GM12878 (cell line): ENCODE results near the gene SYS1. TPM values are rescaled to one million over a fixed set of nuclear protein-coding genes. Genes with fewer than 3 reads are reported as not detected.
A peak's percentile ranks its signal among the peaks of the same experiment; 100 is the strongest.

Experiments used
- ATAC-seq: fragments of 200-7000 bp; cut with Tn5 transposase; 3 replicates; pipeline ENCODE4 v1.9.1; 2020; ENCODE audit warnings: mild to moderate bottlenecking, moderate library complexity
- BruUV-seq: library from RNA; stranded (reverse); fragments of 400-500 nt; replicated peaks from 2 replicates; lab custom pipeline; 2021; lab: Mats Ljungman, UMichigan
- CTCF ChIA-PET: fragments of 300-600 bp; sonication (Branson Sonifier 250); formaldehyde crosslinking; extraction: SDS; loops from one replicate; lab custom pipeline; 2021; ENCODE audit warnings: inconsistent platforms; lab: Yijun Ruan, JAX
- POLR2A ChIA-PET: fragments of 350-600 bp; formaldehyde crosslinking; extraction: SDS; loops from one replicate; lab custom pipeline; 2021; ENCODE audit warnings: inconsistent platforms; lab: Charles Lee
- RAD21 ChIA-PET: fragments of 300-600 bp; sonication (Branson Sonifier 250); formaldehyde crosslinking; loops from one replicate; lab custom pipeline; 2023; ENCODE audit warnings: antibody characterized with exemption; ENCODE audit not compliant: unreplicated experiment; lab: Charles Lee
- SMC1A ChIA-PET: fragments of 300-600 bp; sonication (Branson Sonifier 250); formaldehyde crosslinking; loops from one replicate; lab custom pipeline; 2023; ENCODE audit not compliant: unreplicated experiment, uncharacterized antibody; lab: Charles Lee
- DNase-seq: peaks from one replicate; pipeline ENCODE4 v3.0.0-alpha.2; 2011; ENCODE audit warnings: low read depth, low spot score
- FAIRE-seq: peaks from 3 replicates; lab custom pipeline; 2011; peaks lifted over from hg19 to GRCh38; lab: Jason Lieb, UNC
- H2AFZ ChIP-seq: 2 replicates; pipeline ENCODE4 v1.6.0; 2011; ENCODE audit warnings: low read depth, low read length, control low read depth; ENCODE audit not compliant: control insufficient read depth
- H3K27ac ChIP-seq: 2 replicates; pipeline ENCODE4 v1.5.1; 2011; ENCODE audit warnings: control low read depth; ENCODE audit not compliant: control insufficient read depth, insufficient read depth
- H3K27me3 ChIP-seq, 2 experiments: replicated peaks in 1 of 2; 2 replicates each; pipeline versions ENCODE4 v1.6.0 to v1.6.1; 2011; ENCODE audit warnings: low read length in 1 of 2; ENCODE audit not compliant: control insufficient read depth in 2 of 2, insufficient read depth in 2 of 2
- H3K36me3 ChIP-seq, 2 experiments: 2 replicates each; pipeline ENCODE4 v1.5.1; 2011; ENCODE audit warnings: low read length in 1 of 2; ENCODE audit not compliant: control insufficient read depth in 2 of 2, insufficient read depth in 2 of 2
- H3K4me1 ChIP-seq: 2 replicates; pipeline ENCODE4 v1.6.1; 2011; ENCODE audit warnings: mild to moderate bottlenecking, low read length, moderate library complexity, mixed read lengths; ENCODE audit not compliant: control insufficient read depth, insufficient read depth
- H3K4me2 ChIP-seq: 2 replicates; pipeline ENCODE4 v1.6.0; 2011; ENCODE audit warnings: control low read depth; ENCODE audit not compliant: control insufficient read depth, insufficient read depth
- H3K4me3 ChIP-seq: fragments of 200-600 bp; sonication (generic); 2 replicates; pipeline ENCODE4 v1.5.1; 2016
- H3K79me2 ChIP-seq: 2 replicates; pipeline ENCODE4 v1.6.0; 2011; ENCODE audit warnings: low read length; ENCODE audit not compliant: control insufficient read depth, insufficient read depth
- H3K9ac ChIP-seq: 2 replicates; pipeline ENCODE4 v1.8.0; 2011; ENCODE audit warnings: low read length, control low read depth, mixed read lengths; ENCODE audit not compliant: control insufficient read depth, insufficient read depth
- H3K9me3 ChIP-seq: replicated peaks from 3 replicates; pipeline ENCODE4 v1.5.1; 2011; ENCODE audit warnings: mild to moderate bottlenecking, low read length; ENCODE audit not compliant: control insufficient read depth, insufficient read depth
- H4K20me1 ChIP-seq: 2 replicates; pipeline ENCODE4 v1.6.0; 2011; ENCODE audit not compliant: control insufficient read depth, insufficient read depth
- BHLHE40 ChIP-seq, 2 experiments: fragments of 450-650 bp in 1 of 2; IDR thresholded peaks; 2 replicates each; pipeline ENCODE4 v1.6.1; 2011 to 2017; ENCODE audit warnings: low read depth in 2 of 2, borderline replicate concordance in 1 of 2, improper control_type of control experiment in 1 of 2, low read length in 1 of 2, mild to moderate bottlenecking in 1 of 2
- CHD2 ChIP-seq: IDR thresholded peaks from 2 replicates; pipeline ENCODE4 v1.6.1; 2011; ENCODE audit warnings: low read depth, low read length, improper control_type of control experiment, borderline replicate concordance
- EZH2 ChIP-seq: IDR thresholded peaks from 2 replicates; pipeline ENCODE4 v1.6.1; 2012; ENCODE audit warnings: low read depth, mild to moderate bottlenecking, control low read depth, inconsistent platforms, low read length, borderline replicate concordance; ENCODE audit not compliant: control insufficient read depth
- HDAC2 ChIP-seq: fragments of 200-600 bp; sonication (generic); IDR thresholded peaks from 2 replicates; pipeline ENCODE4 v1.6.1; 2017
- HDAC6 ChIP-seq: fragments of 200-600 bp; sonication (generic); IDR thresholded peaks from one replicate; pipeline ENCODE4 v1.8.0; 2017; ENCODE audit warnings: antibody characterized with exemption; ENCODE audit not compliant: unreplicated experiment
- HDGF ChIP-seq: fragments of 450-650 bp; IDR thresholded peaks from 2 replicates; pipeline ENCODE4 v1.6.1; 2016; ENCODE audit warnings: antibody characterized with exemption
- IKZF2 ChIP-seq, 2 experiments: fragments of 450-650 bp; IDR thresholded peaks; 2 replicates each; pipeline ENCODE4 v1.6.1; 2017; ENCODE audit warnings: mild to moderate bottlenecking in 2 of 2, moderate library complexity in 2 of 2
- JUND ChIP-seq: IDR thresholded peaks from 2 replicates; pipeline ENCODE4 v1.6.1; 2012; ENCODE audit warnings: low read depth, mild to moderate bottlenecking, low read length, improper control_type of control experiment, moderate library complexity
- MEF2B ChIP-seq: fragments of 450-650 bp; IDR thresholded peaks from 2 replicates; pipeline ENCODE4 v1.6.1; 2018; ENCODE audit warnings: mild to moderate bottlenecking, moderate library complexity; ENCODE audit not compliant: partially characterized antibody, poor library complexity, severe bottlenecking
- MXI1 ChIP-seq: fragments of 150-350 bp; IDR thresholded peaks from 2 replicates; pipeline ENCODE4 v1.6.1; 2011; ENCODE audit warnings: low read depth, mild to moderate bottlenecking, inconsistent platforms, low read length, improper control_type of control experiment
- NBN ChIP-seq: fragments of 450-650 bp; IDR thresholded peaks from 2 replicates; pipeline ENCODE4 v1.6.1; 2016
- NFYB ChIP-seq: IDR thresholded peaks from 2 replicates; pipeline ENCODE4 v1.6.1; 2011; ENCODE audit warnings: low read depth, mild to moderate bottlenecking, low read length, improper control_type of control experiment, moderate library complexity; ENCODE audit not compliant: insufficient read depth
- SMC3 ChIP-seq: IDR thresholded peaks from 2 replicates; pipeline ENCODE4 v1.6.1; 2011; ENCODE audit warnings: low read length, improper control_type of control experiment, borderline replicate concordance
- SREBF1 ChIP-seq: IDR thresholded peaks from 2 replicates; pipeline ENCODE4 v1.6.1; 2012; ENCODE audit warnings: mild to moderate bottlenecking, low read length
- SREBF2 ChIP-seq: IDR thresholded peaks from 2 replicates; pipeline ENCODE4 v1.6.1; 2012; ENCODE audit warnings: mild to moderate bottlenecking, low read length
- STAT3 ChIP-seq: IDR thresholded peaks from 2 replicates; pipeline ENCODE4 v1.6.1; 2011; ENCODE audit warnings: low read depth, low read length, improper control_type of control experiment
- WGBS: methylation state at CpG from one replicate; pipeline ENCODE4 v1.1.6; 2016; ENCODE audit warnings: low lambda C conversion rate; ENCODE audit not compliant: insufficient replicate concordance, insufficient coverage; ENCODE audit errors: missing lambda C conversion rate; 5-methylcytosine and 5-hydroxymethylcytosine counted together
- in situ Hi-C: fragments of 300-500 bp; cut with MboI; formaldehyde crosslinking; loops from 9 replicates; pipeline ENCODE4 v1.14.3; 2018; ENCODE audit warnings: mixed read lengths
- intact Hi-C: fragments of 100-400 bp; cut with micrococcal nuclease; formaldehyde crosslinking; loops from one replicate; pipeline ENCODE4 v1.14.2; 2022; ENCODE audit not compliant: unreplicated experiment
- polyA plus RNA-seq, 11 experiments: library from polyadenylated mRNA; depleted of rRNA in 4 of 11; unstranded in 6 of 11; stranded (reverse) in 5 of 11; fragments of >200 nt; fragmentation: Nextera tagmentation in 4 of 11; fragmentation: Illumina TruSeq in 1 of 11; extraction: Ambion mirVana in 4 of 11; extraction: Trizol in 1 of 11; gene quantifications; 1 replicate in 1 of 11; 2 replicates in 10 of 11; pipeline versions ENCODE4 v1.2.1 to v1.2.3, GENCODE V29; 2011 to 2016; ENCODE audit warnings: inconsistent platforms in 2 of 11, missing spikeins in 2 of 11, low read depth in 1 of 11
- total RNA-seq, 4 experiments: library from RNA; depleted of rRNA in 3 of 4; stranded (reverse); fragments of >200 nt in 3 of 4; fragmentation: Illumina TruSeq in 1 of 4; extraction: Trizol in 1 of 4; gene quantifications; 2 replicates each; pipeline versions ENCODE4 v1.2.1 to v1.2.3, GENCODE V29; 2013 to 2021
- TF ChIP-seq, protein P1 (sequence below): fragments of 150-350 bp; IDR thresholded peaks from 2 replicates; pipeline ENCODE4 v1.6.1; 2014; ENCODE audit warnings: mild to moderate bottlenecking, low read depth, low read length
- TF ChIP-seq, protein P2 (sequence below): IDR thresholded peaks from 2 replicates; pipeline ENCODE4 v1.6.1; 2012; ENCODE audit warnings: low read depth, low read length, improper control_type of control experiment
- TF ChIP-seq, protein P3 (sequence below): fragments of 450-650 bp; IDR thresholded peaks from 2 replicates; pipeline ENCODE4 v1.6.1; 2017; ENCODE audit warnings: mild to moderate bottlenecking, low read depth, inconsistent platforms; ENCODE audit not compliant: poor library complexity, severe bottlenecking
- TF ChIP-seq, protein P4 (sequence below): IDR thresholded peaks from 2 replicates; pipeline ENCODE4 v1.6.1; 2011; ENCODE audit warnings: mild to moderate bottlenecking, low read depth, low read length, moderate library complexity; ENCODE audit not compliant: insufficient replicate concordance

The SYS1 gene
- total and polyA plus RNA-seq, 10 of the 15 experiments (the other 5 are each of a cell fraction or from before 2014, with no cell fraction given): 5.1 to 22.6 (median 9.3) TPM

DNA sequence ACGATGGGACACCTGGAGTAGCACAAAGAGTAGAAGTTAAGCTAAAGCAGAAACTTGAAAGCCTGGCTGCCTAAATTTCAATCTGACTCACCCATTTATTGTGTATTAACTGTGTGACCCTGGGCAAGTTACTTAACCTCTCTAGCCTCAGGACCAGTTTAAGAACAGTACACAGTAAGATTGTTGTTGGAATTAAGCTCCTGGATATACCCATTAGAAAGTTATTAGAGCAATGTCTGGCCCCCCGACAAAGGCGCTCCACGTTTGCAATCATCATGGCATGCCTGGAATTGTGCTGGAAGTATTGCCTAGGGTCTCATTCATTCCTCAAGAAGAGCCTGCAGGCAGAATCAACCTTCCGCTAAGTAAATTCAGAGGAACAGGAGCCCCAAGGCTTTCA is 16.1 kb upstream of the SYS1 start:
- peak; percentile 52 for ATAC-seq
- 68% methylated on average over 5 of the region's 5 CpGs for WGBS
- Histone ChIP-seq H3K79me2 (no peaks in the 10 kb centered on the region), H3K27me3 (0 out of 4 replicates have a peak, but pooled peaks cover 0 to 6% of the 10 kb centered on the region in 2 experiments), H3K4me2 (peak overlapping the region; percentile 81; the same call in 1 of the 2 replicates), H3K9me3 (no peaks in the 10 kb centered on the region)
- no peak for TF ChIP-seq HDAC6
- TF ChIP-seq SMC3: no peak
- TF ChIP-seq NBN: no peak
- no peak for TF ChIP-seq CHD2
- TF ChIP-seq EZH2: no peak
- no peak for TF ChIP-seq JUND
- no peak for TF ChIP-seq MXI1
- no peak for TF ChIP-seq STAT3
- TF ChIP-seq, protein P1, sequence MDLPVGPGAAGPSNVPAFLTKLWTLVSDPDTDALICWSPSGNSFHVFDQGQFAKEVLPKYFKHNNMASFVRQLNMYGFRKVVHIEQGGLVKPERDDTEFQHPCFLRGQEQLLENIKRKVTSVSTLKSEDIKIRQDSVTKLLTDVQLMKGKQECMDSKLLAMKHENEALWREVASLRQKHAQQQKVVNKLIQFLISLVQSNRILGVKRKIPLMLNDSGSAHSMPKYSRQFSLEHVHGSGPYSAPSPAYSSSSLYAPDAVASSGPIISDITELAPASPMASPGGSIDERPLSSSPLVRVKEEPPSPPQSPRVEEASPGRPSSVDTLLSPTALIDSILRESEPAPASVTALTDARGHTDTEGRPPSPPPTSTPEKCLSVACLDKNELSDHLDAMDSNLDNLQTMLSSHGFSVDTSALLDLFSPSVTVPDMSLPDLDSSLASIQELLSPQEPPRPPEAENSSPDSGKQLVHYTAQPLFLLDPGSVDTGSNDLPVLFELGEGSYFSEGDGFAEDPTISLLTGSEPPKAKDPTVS: no peak
- TF ChIP-seq IKZF2 (IDR thresholded peaks at IDR 0.05): no peak
- TF ChIP-seq BHLHE40 (IDR thresholded peaks at IDR 0.05; ENCODE audit: borderline replicate concordance in 1 of 2, low read depth in 2 of 2, low read length in 1 of 2): no peak
- TF ChIP-seq HDGF: no peak
- no peak for TF ChIP-seq SREBF2
- no peak for TF ChIP-seq HDAC2
- TF ChIP-seq NFYB: no peak
- TF ChIP-seq, protein P2, sequence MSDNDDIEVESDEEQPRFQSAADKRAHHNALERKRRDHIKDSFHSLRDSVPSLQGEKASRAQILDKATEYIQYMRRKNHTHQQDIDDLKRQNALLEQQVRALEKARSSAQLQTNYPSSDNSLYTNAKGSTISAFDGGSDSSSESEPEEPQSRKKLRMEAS: no peak
- TF ChIP-seq MEF2B: no peak
- no peak for TF ChIP-seq SREBF1
- TF ChIP-seq, protein P3, sequence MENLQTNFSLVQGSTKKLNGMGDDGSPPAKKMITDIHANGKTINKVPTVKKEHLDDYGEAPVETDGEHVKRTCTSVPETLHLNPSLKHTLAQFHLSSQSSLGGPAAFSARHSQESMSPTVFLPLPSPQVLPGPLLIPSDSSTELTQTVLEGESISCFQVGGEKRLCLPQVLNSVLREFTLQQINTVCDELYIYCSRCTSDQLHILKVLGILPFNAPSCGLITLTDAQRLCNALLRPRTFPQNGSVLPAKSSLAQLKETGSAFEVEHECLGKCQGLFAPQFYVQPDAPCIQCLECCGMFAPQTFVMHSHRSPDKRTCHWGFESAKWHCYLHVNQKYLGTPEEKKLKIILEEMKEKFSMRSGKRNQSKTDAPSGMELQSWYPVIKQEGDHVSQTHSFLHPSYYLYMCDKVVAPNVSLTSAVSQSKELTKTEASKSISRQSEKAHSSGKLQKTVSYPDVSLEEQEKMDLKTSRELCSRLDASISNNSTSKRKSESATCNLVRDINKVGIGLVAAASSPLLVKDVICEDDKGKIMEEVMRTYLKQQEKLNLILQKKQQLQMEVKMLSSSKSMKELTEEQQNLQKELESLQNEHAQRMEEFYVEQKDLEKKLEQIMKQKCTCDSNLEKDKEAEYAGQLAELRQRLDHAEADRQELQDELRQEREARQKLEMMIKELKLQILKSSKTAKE: no peak
- TF ChIP-seq, protein P4, sequence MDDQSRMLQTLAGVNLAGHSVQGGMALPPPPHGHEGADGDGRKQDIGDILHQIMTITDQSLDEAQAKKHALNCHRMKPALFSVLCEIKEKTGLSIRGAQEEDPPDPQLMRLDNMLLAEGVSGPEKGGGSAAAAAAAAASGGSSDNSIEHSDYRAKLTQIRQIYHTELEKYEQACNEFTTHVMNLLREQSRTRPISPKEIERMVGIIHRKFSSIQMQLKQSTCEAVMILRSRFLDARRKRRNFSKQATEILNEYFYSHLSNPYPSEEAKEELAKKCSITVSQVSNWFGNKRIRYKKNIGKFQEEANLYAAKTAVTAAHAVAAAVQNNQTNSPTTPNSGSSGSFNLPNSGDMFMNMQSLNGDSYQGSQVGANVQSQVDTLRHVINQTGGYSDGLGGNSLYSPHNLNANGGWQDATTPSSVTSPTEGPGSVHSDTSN: no peak
- TF ChIP-seq, all 136 proteins: peak for 0
- Histone ChIP-seq H3K9ac (no peak overlapping the region), H3K4me1 (peaks cover 6% of the 10 kb centered on the region), H2AFZ (no peak overlapping the region), H4K20me1 (peaks cover 2% of the 10 kb centered on the region; the same call in 1 of the 2 replicates), H3K4me3 (no peak overlapping the region), H3K36me3 (no peaks in the 10 kb centered on the region), H3K27ac (no peak overlapping the region)
- ChIA-PET CTCF (interaction anchor here (0.6 to 3.8 kb wide), 11 partner anchors 12 to 622 kb away, joined by 3 to 13 read pairs (median 3); no protein-coding TSS in a partner anchor), SMC1A (interaction anchor here (0.7 to 1.6 kb wide), 7 partner anchors 9 to 286 kb away, joined by 3 to 6 read pairs (median 4); partner anchors contain the start of gene SYS1), RAD21 (interaction anchor here (1.5 kb wide), 1 partner anchor 21 kb away, joined by 5 read pairs; no protein-coding TSS in a partner anchor), POLR2A (interaction anchor here (1.5 to 1.7 kb wide), 2 partner anchors 11 to 22 kb away, joined by 7 to 8 read pairs; no protein-coding TSS in a partner anchor)
- FAIRE-seq (no peak), DNase-seq (no peak)
- no TSS peak for BruUV-seq
- intact Hi-C loops: no loop called here
- in situ Hi-C loops: no loop called here
